Measurements from ENCODE around the gene SHANK2. TPM values are rescaled to one million over a fixed set of nuclear protein-coding genes. Genes with fewer than 3 reads are reported as not detected.

The SHANK2 gene
- total RNA-seq, 1 donor from 2014 or later: 8.1 TPM

DNA sequence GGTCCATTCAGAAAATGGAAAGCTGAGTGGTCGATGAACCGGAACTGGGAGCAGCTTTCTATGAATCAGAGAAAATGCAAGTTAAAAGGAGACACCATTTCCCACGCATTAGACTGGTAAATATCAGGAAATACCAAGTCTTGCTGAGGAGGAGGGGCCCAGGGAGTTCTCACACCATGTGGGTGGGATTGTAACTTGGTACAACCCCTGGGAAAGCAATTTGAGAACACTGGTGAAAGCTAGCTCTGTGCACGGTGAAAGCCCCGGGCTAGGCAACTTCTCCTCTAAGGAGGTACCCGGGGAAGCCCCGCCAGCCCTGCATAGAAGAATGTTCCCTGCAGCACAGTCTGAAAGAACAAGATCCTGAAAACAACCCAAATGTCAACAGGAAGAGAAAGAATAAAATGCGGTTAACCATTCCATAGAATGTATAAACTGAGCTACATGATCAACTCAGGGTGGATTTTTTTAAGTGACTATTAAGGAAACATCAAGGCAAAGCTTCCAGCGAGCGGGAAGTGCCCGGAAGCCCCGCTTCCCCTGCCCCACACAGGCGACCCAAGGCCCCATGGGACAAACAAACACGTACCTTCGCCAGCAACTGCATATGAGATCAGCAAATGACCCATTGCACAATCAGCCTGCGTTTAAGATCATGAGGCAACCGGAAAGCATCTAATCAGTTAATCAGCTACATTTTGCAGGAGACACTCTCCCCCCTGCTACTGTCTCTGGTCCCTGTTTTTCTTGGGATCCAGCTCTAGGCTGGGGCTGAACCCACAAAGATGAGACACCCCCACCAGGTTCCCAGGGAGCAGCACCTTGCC, 11.3 kb downstream of the SHANK2 start:
- no peaks in the 10 kb centered on the region for H3K36me3 Mint-ChIP-seq
- H3K27me3 ChIP-seq: no peaks in the 10 kb centered on the region
- TF ChIP-seq, protein P1, sequence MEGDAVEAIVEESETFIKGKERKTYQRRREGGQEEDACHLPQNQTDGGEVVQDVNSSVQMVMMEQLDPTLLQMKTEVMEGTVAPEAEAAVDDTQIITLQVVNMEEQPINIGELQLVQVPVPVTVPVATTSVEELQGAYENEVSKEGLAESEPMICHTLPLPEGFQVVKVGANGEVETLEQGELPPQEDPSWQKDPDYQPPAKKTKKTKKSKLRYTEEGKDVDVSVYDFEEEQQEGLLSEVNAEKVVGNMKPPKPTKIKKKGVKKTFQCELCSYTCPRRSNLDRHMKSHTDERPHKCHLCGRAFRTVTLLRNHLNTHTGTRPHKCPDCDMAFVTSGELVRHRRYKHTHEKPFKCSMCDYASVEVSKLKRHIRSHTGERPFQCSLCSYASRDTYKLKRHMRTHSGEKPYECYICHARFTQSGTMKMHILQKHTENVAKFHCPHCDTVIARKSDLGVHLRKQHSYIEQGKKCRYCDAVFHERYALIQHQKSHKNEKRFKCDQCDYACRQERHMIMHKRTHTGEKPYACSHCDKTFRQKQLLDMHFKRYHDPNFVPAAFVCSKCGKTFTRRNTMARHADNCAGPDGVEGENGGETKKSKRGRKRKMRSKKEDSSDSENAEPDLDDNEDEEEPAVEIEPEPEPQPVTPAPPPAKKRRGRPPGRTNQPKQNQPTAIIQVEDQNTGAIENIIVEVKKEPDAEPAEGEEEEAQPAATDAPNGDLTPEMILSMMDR (IDR thresholded peaks at IDR 0.05): no peak
- TF ChIP-seq EZH2phosphoT487 (IDR thresholded peaks at IDR 0.05) (no peak), EZH2 (IDR thresholded peaks at IDR 0.05) (no peak)
- no peaks in the 10 kb centered on the region for H3K9me3 ChIP-seq (ENCODE audit: low read depth)
- peak overlapping the region; percentile 8 for H3K4me3 Mint-ChIP-seq
- peaks cover 18% of the 10 kb centered on the region for H3K79me2 ChIP-seq (ENCODE audit: low read depth)
- H3K4me1 ChIP-seq: peaks cover 29% of the 10 kb centered on the region
- H3K4me3 ChIP-seq: no peak overlapping the region
- peaks cover 17% of the 10 kb centered on the region for H3F3A ChIP-seq (ENCODE audit: low read depth)
- no peak overlapping the region for H3K9ac ChIP-seq
- no peak overlapping the region for H3K4me2 ChIP-seq
- no peaks in the 10 kb centered on the region for H4K20me1 ChIP-seq (ENCODE audit: low read depth)
- H2AFZ ChIP-seq (replicated peaks): no peak overlapping the region
- no peaks in the 10 kb centered on the region for H3K9me3 Mint-ChIP-seq
- no peaks in the 10 kb centered on the region for H3K36me3 ChIP-seq
- peak; percentile 69 for DNase-seq (ENCODE audit: low spot score)
- H3K27ac ChIP-seq: no peak overlapping the region
- no peaks in the 10 kb centered on the region for H3K27me3 Mint-ChIP-seq (ENCODE audit: insufficient read depth, low read depth)
- H3K27ac Mint-ChIP-seq: no peak overlapping the region
- H3K4me1 Mint-ChIP-seq: peaks cover 29% of the 10 kb centered on the region

DNA sequence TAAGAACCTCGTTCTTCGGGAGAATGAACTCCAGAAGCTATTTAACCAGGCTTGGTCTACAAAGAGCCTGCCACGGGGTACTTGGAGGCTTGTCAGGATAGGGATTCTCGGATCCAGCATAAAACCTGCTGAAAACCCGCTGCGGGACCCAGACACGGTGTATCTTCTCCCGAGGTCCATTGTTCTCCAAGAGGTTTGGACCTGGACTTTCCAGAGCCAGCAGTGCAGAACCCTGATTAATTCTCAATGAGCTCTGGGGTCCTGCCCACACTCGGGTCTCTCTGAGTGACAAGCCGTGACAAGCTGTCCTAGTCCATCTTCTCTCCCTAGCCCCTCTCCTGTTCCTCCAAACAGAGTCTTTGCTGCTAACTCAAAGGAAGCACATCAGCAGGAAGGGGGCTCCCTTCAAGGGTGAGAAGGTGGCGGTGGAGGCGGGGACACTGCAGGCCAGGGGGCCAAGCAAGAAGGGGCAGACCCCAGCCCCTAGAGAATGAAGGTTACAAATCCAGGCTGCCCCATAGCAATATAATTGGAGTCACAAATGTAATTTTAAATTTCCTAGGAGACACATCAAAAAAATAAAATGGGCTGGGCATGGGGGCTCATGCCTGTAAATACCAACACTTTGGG, 12.2 kb downstream of the SHANK2 start:
- Histone ChIP-seq H3K4me2 (no peak overlapping the region), H3K9me3 (ENCODE audit: low read depth) (no peaks in the 10 kb centered on the region), H3K27ac (no peak overlapping the region), H3K79me2 (ENCODE audit: low read depth) (peaks cover 18% of the 10 kb centered on the region), H3K36me3 (no peaks in the 10 kb centered on the region), H3K4me1 (peaks cover 21% of the 10 kb centered on the region), H4K20me1 (ENCODE audit: low read depth) (no peaks in the 10 kb centered on the region), H3K9ac (no peak overlapping the region), H3F3A (ENCODE audit: low read depth) (peaks cover 11% of the 10 kb centered on the region), H3K4me3 (no peak overlapping the region), H2AFZ (replicated peaks) (no peak overlapping the region), H3K27me3 (no peaks in the 10 kb centered on the region)
- peaks cover 23% of the 10 kb centered on the region for H3K4me1 Mint-ChIP-seq
- H3K4me3 Mint-ChIP-seq: no peak overlapping the region
- no peaks in the 10 kb centered on the region for H3K36me3 Mint-ChIP-seq
- no peak for DNase-seq (ENCODE audit: low spot score)
- no peak overlapping the region for H3K27ac Mint-ChIP-seq
- H3K27me3 Mint-ChIP-seq (ENCODE audit: insufficient read depth, low read depth): no peaks in the 10 kb centered on the region
- no peaks in the 10 kb centered on the region for H3K9me3 Mint-ChIP-seq
- TF ChIP-seq, protein P1 (IDR thresholded peaks at IDR 0.05): no peak
- TF ChIP-seq EZH2 (IDR thresholded peaks at IDR 0.05): no peak
- no peak for TF ChIP-seq EZH2phosphoT487 (IDR thresholded peaks at IDR 0.05)

DNA sequence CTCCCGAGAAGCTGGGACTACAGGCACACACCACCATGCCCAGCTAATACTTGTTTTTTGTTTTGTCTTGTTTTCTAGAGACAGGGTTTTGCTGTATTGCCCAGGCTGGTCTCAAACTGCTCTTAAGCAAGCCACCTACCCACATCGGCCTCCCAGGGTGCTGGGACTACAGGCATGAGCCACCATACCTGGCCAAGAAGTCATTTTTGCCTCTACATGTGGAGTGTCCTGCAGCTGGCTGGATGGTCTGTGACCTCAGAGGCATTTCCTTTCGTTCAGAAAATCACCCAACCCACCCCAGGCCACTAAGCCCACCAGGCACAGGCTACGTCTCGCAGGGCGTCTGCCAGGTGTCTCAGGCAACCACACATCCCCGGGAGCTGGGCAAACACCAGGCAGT, 12.8 kb downstream of the SHANK2 start:
- no peaks in the 10 kb centered on the region for H3K36me3 ChIP-seq
- no peak overlapping the region for H3K9ac ChIP-seq
- Mint-ChIP-seq H3K9me3 (no peaks in the 10 kb centered on the region), H3K4me1 (peaks cover 23% of the 10 kb centered on the region), H3K4me3 (no peak overlapping the region), H3K36me3 (no peaks in the 10 kb centered on the region), H3K27me3 (ENCODE audit: insufficient read depth, low read depth) (no peaks in the 10 kb centered on the region), H3K27ac (no peak overlapping the region)
- peaks cover 21% of the 10 kb centered on the region for H3K4me1 ChIP-seq
- no peak for TF ChIP-seq EZH2phosphoT487 (IDR thresholded peaks at IDR 0.05)
- no peak for TF ChIP-seq EZH2 (IDR thresholded peaks at IDR 0.05)
- TF ChIP-seq, protein P1 (IDR thresholded peaks at IDR 0.05): no peak
- H3F3A ChIP-seq (ENCODE audit: low read depth): peaks cover 11% of the 10 kb centered on the region
- no peak for DNase-seq (ENCODE audit: low spot score)
- no peaks in the 10 kb centered on the region for H3K27me3 ChIP-seq
- H3K4me2 ChIP-seq: no peak overlapping the region
- H3K4me3 ChIP-seq: no peak overlapping the region
- H3K9me3 ChIP-seq (ENCODE audit: low read depth): no peaks in the 10 kb centered on the region
- no peak overlapping the region for H2AFZ ChIP-seq (replicated peaks)
- no peak overlapping the region for H3K27ac ChIP-seq
- H3K79me2 ChIP-seq (ENCODE audit: low read depth): peaks cover 13% of the 10 kb centered on the region
- H4K20me1 ChIP-seq (ENCODE audit: low read depth): no peaks in the 10 kb centered on the region
